Measurements from ENCODE around the gene METTL27.

DNA sequence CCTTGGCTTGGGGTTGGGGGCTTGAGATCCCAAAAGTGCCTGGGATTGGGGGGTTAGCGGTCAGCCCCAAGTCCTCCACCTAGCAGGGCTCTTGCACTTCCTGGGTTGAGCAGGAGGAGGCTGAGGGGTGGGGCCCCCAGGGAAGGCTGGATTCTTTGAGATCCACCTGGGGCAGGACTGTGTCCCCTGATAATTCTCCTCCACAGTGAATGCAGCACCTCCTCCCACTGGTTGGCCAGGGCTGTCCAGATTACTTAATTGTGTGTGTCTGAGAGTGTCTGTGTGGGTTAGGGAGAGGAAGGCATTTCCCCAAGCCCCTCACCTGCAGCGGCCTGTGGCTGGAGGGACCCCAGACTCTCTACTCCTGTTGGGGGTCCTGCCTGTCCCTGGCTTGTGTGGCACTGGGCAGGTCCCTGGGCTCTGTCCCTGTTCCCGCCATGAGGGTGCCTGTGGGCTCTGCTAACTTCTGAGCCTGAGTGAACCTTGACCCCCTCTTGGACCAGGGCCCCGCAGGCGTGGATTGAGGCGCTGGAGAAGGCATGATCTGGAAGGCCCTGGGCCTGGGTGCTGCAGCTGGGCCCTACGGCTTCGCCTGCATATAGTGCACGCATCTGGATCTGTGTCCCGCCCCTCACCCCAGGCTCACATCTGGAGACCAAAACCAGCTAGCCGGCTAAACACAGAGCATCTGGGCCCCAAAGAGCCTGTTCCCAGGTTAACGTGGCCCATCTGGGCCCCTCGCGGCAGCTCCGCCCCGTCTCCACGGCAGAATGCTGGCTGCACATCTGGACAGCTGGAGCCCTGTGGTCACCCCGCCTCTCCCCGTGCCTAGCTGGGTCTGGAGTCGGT lies 29.1 kb upstream of the METTL27 start:
- TF ChIP-seq, protein P1, sequence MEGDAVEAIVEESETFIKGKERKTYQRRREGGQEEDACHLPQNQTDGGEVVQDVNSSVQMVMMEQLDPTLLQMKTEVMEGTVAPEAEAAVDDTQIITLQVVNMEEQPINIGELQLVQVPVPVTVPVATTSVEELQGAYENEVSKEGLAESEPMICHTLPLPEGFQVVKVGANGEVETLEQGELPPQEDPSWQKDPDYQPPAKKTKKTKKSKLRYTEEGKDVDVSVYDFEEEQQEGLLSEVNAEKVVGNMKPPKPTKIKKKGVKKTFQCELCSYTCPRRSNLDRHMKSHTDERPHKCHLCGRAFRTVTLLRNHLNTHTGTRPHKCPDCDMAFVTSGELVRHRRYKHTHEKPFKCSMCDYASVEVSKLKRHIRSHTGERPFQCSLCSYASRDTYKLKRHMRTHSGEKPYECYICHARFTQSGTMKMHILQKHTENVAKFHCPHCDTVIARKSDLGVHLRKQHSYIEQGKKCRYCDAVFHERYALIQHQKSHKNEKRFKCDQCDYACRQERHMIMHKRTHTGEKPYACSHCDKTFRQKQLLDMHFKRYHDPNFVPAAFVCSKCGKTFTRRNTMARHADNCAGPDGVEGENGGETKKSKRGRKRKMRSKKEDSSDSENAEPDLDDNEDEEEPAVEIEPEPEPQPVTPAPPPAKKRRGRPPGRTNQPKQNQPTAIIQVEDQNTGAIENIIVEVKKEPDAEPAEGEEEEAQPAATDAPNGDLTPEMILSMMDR (IDR thresholded peaks at IDR 0.05): no peak
- no peak for TF ChIP-seq POLR2A (IDR thresholded peaks at IDR 0.05)
